Glomerular visceral epithelial cell (primary cell): ENCODE data around the gene SYNJ1.

Experiments
- DNase-seq: peaks from one replicate; pipeline ENCODE4 v3.0.0-alpha.2; 2016; ENCODE audit errors: extremely low spot score

SYNJ1 gene

GRCh38 chr21:32580949-32581348, 146.9 kb downstream of the SYNJ1 start:
- no peak for DNase-seq
